SJSA1 (cell line): Measurements from ENCODE around the gene EPB41L2. TPM values are rescaled to one million over a fixed set of nuclear protein-coding genes. Genes with fewer than 3 reads are reported as not detected.

Experiments
- DNase-seq, 2 experiments: peaks; one replicate each; pipeline ENCODE4 v3.0.0-alpha.2; 2015 to 2020; ENCODE audit warnings: low spot score in 2 of 2, low read depth in 1 of 2
- H3K27ac ChIP-seq: fragments of 250-450 bp; sonication (Bioruptor Pico); 2 replicates; pipeline ENCODE4 v1.5.1; 2020; ENCODE audit warnings: mild to moderate bottlenecking, moderate library complexity
- H3K27me3 ChIP-seq: fragments of 250-450 bp; sonication (Bioruptor Pico); replicated peaks from 2 replicates; pipeline ENCODE4 v1.5.1; 2020; ENCODE audit warnings: mild to moderate bottlenecking, moderate library complexity
- H3K36me3 ChIP-seq: fragments of 250-450 bp; sonication (Bioruptor Pico); 2 replicates; pipeline ENCODE4 v1.5.1; 2020; ENCODE audit warnings: mild to moderate bottlenecking
- H3K4me1 ChIP-seq: fragments of 250-450 bp; sonication (Bioruptor Pico); replicated peaks from 2 replicates; pipeline ENCODE4 v1.6.1; 2021; ENCODE audit warnings: mild to moderate bottlenecking
- H3K4me3 ChIP-seq: fragments of 250-450 bp; sonication (Bioruptor Pico); 2 replicates; pipeline ENCODE4 v1.5.1; 2020; ENCODE audit warnings: mild to moderate bottlenecking
- H3K9me3 ChIP-seq: fragments of 250-450 bp; sonication (Bioruptor Pico); replicated peaks from 2 replicates; pipeline ENCODE4 v1.5.1; 2020; ENCODE audit warnings: mild to moderate bottlenecking
- total RNA-seq: library from RNA; depleted of rRNA; stranded (reverse); fragments of >200 nt; shearing (Covaris generic); gene quantifications from 2 replicates; pipeline ENCODE4 v1.2.3, GENCODE V29; 2014

EPB41L2 gene
- total RNA-seq, 1 experiment from 2014 or later = 73.6 TPM

DNA sequence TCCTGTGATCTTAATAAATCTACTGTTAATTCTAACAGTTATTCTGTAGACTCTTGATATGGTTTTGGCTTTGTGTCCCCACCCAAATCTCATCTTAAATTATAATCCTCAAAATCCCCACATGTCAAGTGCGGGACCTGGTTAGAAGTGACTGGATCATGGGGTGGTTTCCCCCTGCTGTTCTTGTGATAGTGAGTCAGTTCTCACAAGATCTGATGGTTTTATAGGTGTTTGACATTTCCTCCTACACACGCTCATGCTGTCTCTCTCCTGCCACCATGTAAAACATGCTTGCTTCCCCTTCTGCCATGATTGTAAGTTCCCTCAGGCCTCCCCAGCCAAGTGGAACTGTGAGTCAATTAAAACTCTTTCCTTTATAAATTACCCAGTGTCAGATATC lies 10.5 kb upstream of the EPB41L2 start:
- Histone ChIP-seq H3K9me3 (no peaks in the 10 kb centered on the region), H3K4me3 (no peak overlapping the region), H3K36me3 (no peaks in the 10 kb centered on the region), H3K4me1 (no peaks in the 10 kb centered on the region; the same call in 1 of the 2 replicates), H3K27ac (no peak overlapping the region), H3K27me3 (no peaks in the 10 kb centered on the region)
- DNase-seq = no peak

DNA sequence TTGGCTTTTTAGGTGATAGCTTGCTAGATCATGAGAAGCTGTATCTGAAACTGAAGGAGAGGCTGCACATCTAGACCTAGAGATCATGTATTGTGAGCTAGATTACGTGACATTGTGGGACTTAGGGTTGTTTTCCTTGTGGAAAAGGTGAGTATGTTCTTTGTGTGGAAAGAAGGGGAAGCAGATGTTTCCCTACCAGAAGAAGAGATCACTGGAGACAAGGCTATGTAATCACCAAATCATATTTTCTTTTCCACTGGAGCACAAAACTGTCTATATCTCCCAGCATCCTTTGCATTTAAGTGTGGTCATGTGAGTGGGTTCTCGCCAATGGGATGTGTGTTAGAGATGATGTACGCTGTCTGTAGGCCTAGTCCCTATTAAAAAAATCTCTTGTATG lies 7.0 kb upstream of the EPB41L2 start:
- no peaks in the 10 kb centered on the region for H3K9me3 ChIP-seq
- H3K4me1 ChIP-seq = peaks cover 22% of the 10 kb centered on the region
- no peaks in the 10 kb centered on the region for H3K36me3 ChIP-seq
- no peak overlapping the region for H3K27ac ChIP-seq
- H3K4me3 ChIP-seq = no peak overlapping the region
- DNase-seq = no peak
- no peaks in the 10 kb centered on the region for H3K27me3 ChIP-seq

DNA sequence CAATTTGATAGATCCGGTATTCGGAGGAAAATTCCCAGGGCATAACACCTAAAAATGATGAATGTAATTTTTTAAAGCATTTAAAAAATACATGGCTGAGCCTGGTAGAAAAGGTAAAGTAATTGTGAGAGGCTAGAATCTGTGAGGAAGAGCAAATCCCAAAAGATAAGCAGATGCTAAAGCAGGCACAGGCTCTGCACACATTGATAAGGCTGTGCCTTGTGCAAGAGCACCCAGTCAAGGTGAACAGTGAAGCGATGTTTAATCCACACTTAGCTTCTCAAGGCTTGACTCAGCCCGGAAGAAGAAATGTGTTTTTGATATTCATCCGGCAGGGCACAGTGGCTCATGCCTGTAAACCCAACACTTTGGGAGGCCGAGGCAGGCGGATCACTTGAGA lies 5.1 kb upstream of the EPB41L2 start:
- H3K9me3 ChIP-seq = no peaks in the 10 kb centered on the region
- no peaks in the 10 kb centered on the region for H3K27me3 ChIP-seq
- DNase-seq = no peak
- no peaks in the 10 kb centered on the region for H3K36me3 ChIP-seq
- peak overlapping the region; percentile 73 for H3K27ac ChIP-seq
- H3K4me3 ChIP-seq = no peak overlapping the region
- peaks cover 38% of the 10 kb centered on the region for H3K4me1 ChIP-seq

DNA sequence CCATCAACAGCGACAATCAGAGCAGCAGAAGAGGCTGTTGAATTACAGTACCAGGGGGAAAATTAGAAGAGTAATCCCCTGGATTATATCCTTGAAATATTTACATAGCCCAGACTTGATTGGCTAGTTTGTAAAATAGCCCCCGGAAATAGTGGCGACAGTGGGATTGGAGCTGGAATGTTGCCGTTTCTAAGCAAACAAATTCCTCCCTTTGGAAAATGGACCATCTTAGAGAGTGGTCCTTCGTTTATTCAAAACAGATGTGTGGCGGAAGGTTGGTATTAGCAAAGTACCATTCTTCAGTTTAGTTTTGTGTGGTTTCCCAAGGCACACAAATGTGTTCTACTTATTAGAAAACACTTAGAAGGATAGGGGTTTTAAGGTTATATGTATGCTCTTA lies 4.5 kb upstream of the EPB41L2 start:
- peak; percentile 61 to 79 for DNase-seq
- Histone ChIP-seq H3K9me3 (no peaks in the 10 kb centered on the region), H3K36me3 (peaks cover 5% of the 10 kb centered on the region), H3K4me3 (no peak overlapping the region), H3K27me3 (no peaks in the 10 kb centered on the region), H3K4me1 (peaks cover 38% of the 10 kb centered on the region), H3K27ac (peak overlapping the region; percentile 73)

DNA sequence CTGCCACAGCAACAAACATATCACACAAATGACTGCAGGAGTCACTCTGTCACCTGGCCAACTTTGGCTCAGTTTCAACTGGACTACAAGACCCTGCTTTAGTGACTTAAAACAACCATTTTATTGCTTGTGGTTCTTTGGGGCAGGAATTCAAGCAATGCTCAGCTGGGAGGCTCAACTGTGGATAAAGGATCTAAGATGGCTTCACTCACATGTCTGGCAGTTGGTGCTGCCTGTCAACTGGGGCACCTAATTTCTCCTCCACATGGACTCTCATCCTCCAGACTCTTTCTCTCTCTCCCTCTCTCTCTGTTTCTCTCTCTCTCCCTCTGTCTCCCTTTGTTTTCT lies 2.8 kb upstream of the EPB41L2 start:
- no peak for DNase-seq
- H3K36me3 ChIP-seq = peaks cover 8% of the 10 kb centered on the region
- no peaks in the 10 kb centered on the region for H3K9me3 ChIP-seq
- H3K4me3 ChIP-seq = no peak overlapping the region
- no peak overlapping the region for H3K27ac ChIP-seq
- H3K27me3 ChIP-seq = no peaks in the 10 kb centered on the region
- H3K4me1 ChIP-seq = peaks cover 46% of the 10 kb centered on the region

DNA sequence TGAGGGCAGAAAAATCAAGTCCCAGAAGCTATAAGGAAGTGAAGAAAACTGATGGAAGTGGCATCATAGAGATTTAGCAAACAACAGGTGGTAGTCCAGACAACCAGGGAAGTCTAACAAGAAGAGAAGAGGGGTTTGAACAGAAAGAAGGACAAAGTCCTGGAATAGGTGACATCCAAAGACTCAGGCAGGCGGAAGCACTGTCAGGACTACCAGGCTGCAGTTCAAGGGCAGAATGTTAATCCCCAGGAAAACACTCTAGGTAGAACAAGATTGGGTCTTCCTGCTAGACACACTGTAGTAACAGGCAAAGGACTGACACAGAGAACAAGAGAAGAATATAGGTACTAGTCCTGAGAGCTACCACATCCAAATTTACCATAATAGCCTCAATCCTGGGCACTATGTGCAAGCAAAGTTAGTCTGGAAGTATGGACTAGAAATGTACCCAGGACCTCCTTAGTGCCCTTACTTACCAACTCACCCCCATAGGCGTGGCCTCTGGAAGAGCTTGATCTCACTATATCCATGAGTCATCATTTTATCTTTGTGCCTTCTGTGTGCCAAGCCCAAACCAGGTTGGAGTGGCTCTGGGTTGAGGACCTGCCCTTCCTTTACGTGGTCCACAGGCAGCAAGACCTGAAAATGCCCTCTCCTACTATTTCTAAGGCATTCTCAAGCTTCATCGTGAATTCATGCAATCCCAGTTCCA lies 2.2 kb upstream of the EPB41L2 start:
- Histone ChIP-seq H3K27me3 (no peaks in the 10 kb centered on the region), H3K27ac (no peak overlapping the region), H3K4me1 (peaks cover 52% of the 10 kb centered on the region), H3K4me3 (no peak overlapping the region), H3K9me3 (no peaks in the 10 kb centered on the region), H3K36me3 (peaks cover 8% of the 10 kb centered on the region)
- DNase-seq = no peak

DNA sequence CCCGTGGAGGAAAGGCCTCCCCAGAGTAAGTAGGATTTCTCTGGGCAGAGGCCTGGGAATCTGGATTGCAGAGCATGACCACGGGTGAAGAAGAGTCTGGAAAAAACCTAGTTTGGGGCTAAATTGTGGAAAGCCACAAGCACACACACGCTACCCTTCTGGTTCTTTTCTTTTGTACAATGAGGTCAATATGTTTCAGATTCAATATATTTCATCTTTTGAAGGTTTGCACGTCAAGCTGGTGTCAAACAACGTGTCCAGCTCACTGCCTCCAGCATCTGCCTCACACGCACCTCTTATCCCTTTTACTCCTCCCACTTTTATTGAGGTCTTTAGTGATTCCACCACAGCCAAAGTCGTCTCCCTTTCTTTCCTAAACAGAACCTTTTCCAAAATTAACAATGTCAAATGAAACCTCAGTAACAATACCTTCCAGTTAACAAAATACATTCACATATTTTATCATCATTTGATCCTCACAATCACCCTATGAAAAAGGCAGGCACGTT lies 773 bp upstream of the EPB41L2 start:
- Histone ChIP-seq H3K9me3 (no peaks in the 10 kb centered on the region), H3K27ac (peak overlapping the region; percentile 87), H3K27me3 (no peaks in the 10 kb centered on the region), H3K36me3 (peaks cover 8% of the 10 kb centered on the region), H3K4me1 (peaks cover 66% of the 10 kb centered on the region), H3K4me3 (peak overlapping the region; percentile 88)
- no peak for DNase-seq

DNA sequence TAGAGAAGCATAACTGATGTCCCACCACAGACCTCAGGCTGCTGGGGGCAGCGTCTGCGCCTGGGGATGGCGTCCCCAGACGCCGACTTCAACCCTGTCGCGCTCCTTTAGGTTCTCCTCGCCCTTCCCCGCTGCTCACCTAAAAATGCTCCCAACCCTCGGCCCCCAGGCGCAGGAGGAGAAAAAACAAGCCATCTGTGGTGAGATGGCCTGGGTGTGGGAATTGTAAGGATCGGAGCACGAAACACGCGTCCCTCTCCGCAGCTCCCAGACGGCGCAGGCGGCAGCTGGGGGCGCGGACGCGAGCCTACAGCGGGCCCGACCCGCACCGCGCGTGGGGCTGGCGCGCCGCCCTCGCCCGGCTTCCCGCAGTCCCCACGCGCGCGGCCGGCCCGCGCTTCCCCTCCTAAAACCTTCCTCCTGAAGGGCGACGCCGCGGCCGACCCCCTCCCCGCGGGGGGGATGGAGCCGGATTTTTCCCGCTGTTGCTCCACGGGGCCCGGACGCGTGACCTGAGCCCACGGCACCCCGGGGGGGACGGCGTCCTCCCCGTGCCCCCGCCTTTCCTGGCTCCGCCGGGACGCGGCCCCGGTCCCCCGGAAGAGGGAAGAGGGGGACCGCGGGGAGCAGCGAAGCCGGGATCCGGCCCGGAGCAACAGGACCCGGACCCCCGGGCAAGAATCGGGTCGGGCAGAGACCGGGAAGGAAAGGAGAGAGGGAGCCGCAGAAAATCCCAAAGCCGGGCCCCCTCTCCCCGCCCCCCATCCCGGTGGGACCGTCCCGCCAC lies 611 bp downstream of the EPB41L2 start:
- Histone ChIP-seq H3K36me3 (peaks cover 8% of the 10 kb centered on the region), H3K4me3 (peak overlapping the region; percentile 88), H3K27me3 (no peaks in the 10 kb centered on the region), H3K4me1 (peaks cover 67% of the 10 kb centered on the region), H3K27ac (peak overlapping the region; percentile 73), H3K9me3 (no peaks in the 10 kb centered on the region)
- peak; percentile 42 to 57 for DNase-seq

DNA sequence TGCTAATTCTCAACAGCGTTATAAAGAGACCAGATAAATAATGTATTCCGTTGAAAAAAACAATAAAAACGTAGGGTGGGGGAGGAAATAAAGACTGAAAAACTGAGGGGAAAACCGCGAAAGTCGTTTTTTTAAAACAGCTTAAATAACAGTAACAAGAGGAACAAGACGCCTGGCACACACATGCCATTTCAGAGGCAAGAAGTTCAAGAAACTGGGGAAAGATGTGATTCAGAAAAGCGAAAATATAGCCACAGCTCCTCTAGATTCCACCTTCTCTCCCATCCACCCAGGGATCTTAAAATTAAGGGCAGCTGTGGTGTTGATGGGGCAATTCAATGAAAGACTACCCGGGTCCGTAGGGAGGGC lies 1.3 kb downstream of the EPB41L2 start:
- H3K4me1 ChIP-seq = peaks cover 62% of the 10 kb centered on the region
- H3K27me3 ChIP-seq = no peaks in the 10 kb centered on the region
- H3K36me3 ChIP-seq = peaks cover 9% of the 10 kb centered on the region
- peak in 1 of 2 experiments; percentile 29 for DNase-seq
- no peaks in the 10 kb centered on the region for H3K9me3 ChIP-seq
- peak overlapping the region; percentile 88 for H3K4me3 ChIP-seq
- 0 out of 2 replicates have a peak overlapping the region, but pooled peaks have one; percentile 12 for H3K27ac ChIP-seq

DNA sequence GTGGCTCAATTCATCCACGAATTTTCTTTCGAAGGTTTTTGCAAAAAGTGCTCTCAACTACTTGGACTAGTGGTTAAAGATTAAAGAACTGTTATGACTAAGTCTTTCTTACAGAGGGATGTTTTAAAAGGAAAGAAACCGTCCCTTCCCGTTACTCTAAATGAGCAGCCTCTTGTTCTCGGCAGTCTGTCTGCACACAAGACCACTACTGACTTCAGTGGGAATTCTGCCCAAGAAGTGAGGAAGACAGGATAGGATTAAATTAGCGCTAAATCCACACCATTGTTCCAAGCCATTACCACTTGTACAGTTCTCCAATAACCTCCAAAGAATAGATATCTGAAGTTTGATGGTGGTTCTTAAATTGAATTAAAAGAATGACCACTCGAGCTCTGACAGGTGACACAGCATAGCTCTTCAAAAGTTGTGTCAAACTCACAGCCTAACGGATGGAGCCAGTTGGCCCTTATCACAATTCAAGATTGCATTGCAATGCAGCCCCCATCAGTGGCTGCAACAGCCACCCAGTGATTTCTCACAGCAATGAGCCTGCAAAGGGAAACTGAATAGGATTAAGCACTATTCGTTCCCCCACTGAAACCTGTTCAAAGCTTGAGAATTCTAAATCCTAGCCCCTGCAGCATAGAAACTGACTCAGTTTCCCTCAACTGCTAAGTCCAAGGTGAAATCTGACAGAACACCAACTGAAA lies 1.8 kb downstream of the EPB41L2 start:
- peak overlapping the region; percentile 50 for H3K27ac ChIP-seq
- peaks cover 3% of the 10 kb centered on the region; the same call in 1 of the 2 replicates for H3K9me3 ChIP-seq
- H3K4me3 ChIP-seq = peak overlapping the region; percentile 88
- peak in 1 of 2 experiments; percentile 52 for DNase-seq
- peaks cover 14% of the 10 kb centered on the region for H3K36me3 ChIP-seq
- peaks cover 62% of the 10 kb centered on the region for H3K4me1 ChIP-seq
- no peaks in the 10 kb centered on the region for H3K27me3 ChIP-seq

DNA sequence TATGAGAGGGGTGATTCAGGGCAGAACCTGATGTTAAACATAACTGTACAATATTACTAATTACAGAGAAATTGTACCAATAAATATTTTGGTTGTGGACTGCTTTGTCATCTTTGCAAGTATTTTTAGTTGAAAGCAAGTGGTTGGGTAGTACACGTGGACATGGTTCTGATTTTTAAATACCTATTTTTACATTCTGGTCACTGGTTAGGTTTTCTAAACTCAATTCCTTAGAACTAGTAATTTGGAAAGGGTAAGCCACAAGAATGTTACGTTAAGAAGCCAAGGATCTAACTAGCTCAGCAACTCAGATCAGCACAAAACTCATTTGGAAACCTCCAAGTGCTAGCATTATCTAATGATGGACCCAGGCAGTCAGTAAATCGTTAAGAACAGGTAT lies 2.7 kb downstream of the EPB41L2 start:
- H3K27ac ChIP-seq = peak overlapping the region; percentile 50
- peaks cover 59% of the 10 kb centered on the region for H3K4me1 ChIP-seq
- H3K9me3 ChIP-seq = peaks cover 12% of the 10 kb centered on the region; the same call in 1 of the 2 replicates
- H3K4me3 ChIP-seq = no peak overlapping the region
- no peaks in the 10 kb centered on the region for H3K27me3 ChIP-seq
- H3K36me3 ChIP-seq = peaks cover 23% of the 10 kb centered on the region
- DNase-seq = peak in 1 of 2 experiments; percentile 42

DNA sequence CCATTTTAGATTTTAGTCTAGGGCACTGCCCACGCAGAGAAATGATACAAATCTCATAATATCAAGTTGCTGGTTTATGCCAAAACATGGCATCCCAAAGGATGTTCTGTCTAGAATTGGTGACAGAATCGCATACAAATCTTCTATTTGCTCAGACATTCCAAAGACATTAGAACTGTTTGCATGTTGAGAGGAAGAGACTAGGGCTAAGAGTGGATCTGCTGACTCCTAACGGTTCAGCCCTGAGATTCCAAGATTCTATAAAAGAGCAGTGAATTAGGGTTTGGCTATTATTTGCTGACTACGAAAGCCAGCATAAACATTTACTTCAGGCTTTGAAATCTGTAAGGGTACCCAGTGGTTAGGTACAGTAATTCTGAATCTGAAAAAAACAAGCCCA lies 3.6 kb downstream of the EPB41L2 start:
- Histone ChIP-seq H3K4me3 (no peak overlapping the region), H3K9me3 (peaks cover 15% of the 10 kb centered on the region), H3K4me1 (peaks cover 51% of the 10 kb centered on the region), H3K27me3 (no peaks in the 10 kb centered on the region), H3K27ac (peak overlapping the region; percentile 50), H3K36me3 (peaks cover 31% of the 10 kb centered on the region)
- DNase-seq = peak; percentile 44 to 73

DNA sequence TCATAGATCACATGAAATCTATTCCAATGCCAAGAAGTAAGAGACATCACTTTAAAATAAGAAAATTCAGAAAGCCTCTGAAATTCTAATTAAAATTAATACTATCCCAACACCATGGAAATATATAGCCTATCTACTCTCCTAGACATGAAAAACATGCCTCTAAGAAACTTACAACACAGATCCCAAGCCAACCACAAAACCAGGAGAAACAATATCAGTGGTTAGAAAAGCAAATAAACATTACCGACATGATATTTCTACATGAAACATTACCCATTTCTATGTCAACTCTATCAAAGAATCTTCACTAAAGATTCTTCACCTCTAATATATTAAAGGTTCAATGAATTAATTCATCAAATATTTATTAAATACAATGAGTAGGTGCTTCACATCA lies 4.8 kb downstream of the EPB41L2 start:
- Histone ChIP-seq H3K36me3 (peaks cover 42% of the 10 kb centered on the region), H3K27ac (no peak overlapping the region), H3K27me3 (no peaks in the 10 kb centered on the region), H3K9me3 (peaks cover 25% of the 10 kb centered on the region), H3K4me3 (no peak overlapping the region), H3K4me1 (peaks cover 42% of the 10 kb centered on the region)
- DNase-seq = peak in 1 of 2 experiments; percentile 54
